Activated gamma-delta T cell (primary cell): ENCODE measurements around the gene ASIC2.

Experiments used
- DNase-seq: peaks from one replicate; lab custom pipeline; 2025; lab: John Stamatoyannopoulos, UW

ASIC2 gene

GRCh38 chr17:33071656-33072055 is 221.4 kb downstream of the ASIC2 start:
- DNase-seq, result no peak

GRCh38 chr17:33057564-33057963 is 235.5 kb downstream of the ASIC2 start:
- no peak for DNase-seq

GRCh38 chr17:33056399-33057146 is 236.5 kb downstream of the ASIC2 start:
- no peak for DNase-seq

- no peak for DNase-seq
Observed at GRCh38 chr17:33055746-33056145, 237.3 kb downstream of the ASIC2 start.

DNA sequence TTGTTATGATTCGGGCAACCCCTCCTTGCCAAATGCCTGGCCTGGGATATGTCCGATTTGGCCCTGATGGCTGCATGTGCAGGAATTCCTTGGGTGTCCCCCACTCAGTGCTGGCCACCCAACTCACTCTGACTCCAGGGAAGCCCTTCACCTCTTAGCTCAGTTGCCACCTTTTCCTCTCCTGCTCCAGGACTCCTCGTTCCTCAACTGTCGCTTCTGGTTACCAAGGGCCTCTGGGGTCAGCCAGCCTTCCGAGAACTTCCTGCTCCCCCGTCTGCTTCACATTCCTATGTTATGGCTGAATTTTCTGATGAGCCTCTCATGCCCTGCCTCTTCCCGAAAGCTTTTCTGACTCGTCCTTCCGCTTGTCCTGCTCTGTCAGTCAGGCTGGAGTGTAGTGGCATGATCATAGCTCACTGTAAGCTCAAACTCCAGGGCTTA is 237.9 kb downstream of the ASIC2 start:
- no peak for DNase-seq

DNA sequence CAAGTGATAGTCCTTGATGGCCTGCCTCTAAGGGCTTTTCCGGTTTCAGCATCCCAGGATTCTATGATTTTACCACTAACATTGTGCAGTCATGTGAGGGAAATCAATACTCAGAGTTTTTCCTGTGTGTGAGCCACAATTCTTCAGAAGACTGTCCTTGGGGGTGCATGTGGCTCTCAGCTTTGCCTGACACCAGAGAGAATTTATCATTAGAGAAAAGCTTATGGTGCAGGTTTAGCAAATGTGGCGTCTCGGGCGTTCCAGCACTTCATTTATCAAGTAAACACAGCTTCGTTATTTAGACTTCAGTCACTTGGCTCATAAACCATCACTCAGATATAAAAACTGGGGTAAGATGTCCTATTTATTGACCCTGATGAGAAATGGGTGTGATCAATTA is 238.7 kb downstream of the ASIC2 start:
- no peak for DNase-seq

- DNase-seq, result no peak
Observed at GRCh38 chr17:33053676-33054075, 239.4 kb downstream of the ASIC2 start.

DNA sequence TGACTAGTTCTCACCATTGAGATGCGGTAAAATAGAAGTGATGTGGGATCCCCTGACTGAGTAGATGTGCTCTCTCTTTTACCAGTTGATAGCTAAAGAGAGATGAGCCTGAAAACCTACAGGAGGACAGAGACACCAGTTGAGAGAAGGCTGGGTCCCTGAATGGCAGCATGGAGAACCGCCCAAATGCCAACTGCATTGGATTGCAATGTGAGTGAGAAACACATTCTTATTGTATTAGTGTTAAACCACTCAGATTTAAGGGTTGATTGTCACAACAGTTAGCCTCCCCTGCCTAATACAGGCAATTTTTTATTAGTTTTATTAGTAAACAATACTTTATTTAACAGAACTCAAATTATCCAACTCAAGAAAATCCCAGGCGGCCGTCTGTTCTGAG is 240.2 kb downstream of the ASIC2 start:
- no peak for DNase-seq

DNA sequence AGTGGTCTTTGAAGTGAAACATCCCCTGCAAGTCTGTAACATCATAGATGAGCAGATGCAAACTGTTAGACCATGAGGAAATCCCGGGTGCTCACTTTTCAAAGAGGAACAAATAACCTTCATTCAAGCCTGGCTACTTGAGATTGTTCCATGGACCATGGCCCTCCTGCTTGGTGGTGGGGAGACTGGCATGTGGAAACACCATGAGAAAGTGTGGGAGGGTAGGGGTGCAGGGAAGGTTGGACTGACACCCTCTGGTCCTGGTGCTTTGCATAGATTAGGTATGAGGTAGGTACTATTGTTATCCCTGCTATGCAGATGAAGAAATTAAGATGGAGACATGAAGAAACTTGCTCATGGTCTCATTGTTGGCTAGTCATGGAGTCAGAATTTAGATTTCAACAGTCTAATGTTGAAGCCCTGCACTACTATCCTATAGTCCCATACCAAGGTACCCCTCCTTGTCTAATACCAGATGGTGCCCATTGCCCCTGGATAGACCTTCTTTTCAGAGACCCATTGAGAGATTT is 242.4 kb downstream of the ASIC2 start:
- no peak for DNase-seq

- no peak for DNase-seq
Observed at GRCh38 chr17:33049781-33050414, 243.2 kb downstream of the ASIC2 start.

- no peak for DNase-seq
Observed at GRCh38 chr17:33046361-33047255, 246.5 kb downstream of the ASIC2 start.

GRCh38 chr17:33045216-33045615 is 247.9 kb downstream of the ASIC2 start:
- no peak for DNase-seq

DNA sequence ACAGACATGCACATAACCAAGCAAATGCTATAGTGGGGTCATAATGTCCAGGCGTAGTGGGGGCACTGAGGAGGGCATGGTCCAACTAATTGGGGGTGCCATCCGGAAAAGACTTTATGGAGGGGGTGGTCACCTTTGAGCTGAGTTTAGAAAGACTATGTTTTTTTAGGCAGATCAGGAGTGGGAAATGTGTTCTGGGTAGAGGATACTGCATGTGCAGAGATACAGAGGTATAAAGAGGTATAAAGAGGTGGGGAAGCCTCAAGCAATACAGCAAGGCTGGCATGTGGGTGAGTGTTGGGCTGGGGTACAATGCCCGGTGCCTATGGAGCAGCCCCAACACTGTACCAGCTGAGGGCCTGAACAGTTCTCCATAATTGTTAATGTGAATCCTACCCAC is 248.3 kb downstream of the ASIC2 start:
- no peak for DNase-seq

- no peak for DNase-seq
Observed at GRCh38 chr17:33040461-33040860, 252.6 kb downstream of the ASIC2 start.

DNA sequence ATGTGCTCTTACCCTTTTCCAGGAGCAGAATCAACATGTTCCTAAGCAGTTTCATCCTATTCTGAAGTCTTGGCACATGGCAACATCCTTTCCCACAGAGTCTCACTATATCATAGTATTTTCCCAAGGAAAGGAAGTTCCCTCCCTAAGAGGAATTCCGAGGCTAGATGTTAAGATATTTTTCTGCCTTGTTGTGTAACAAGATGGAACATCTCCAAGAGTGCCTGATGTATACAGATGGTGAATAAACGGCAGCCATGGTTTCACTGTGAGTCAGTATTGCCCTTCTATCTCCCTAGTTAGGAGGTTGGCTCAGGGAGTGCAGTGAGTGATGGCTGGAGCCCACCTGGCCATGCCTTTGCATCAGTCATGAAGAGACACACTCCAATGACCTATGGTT is 253.2 kb downstream of the ASIC2 start:
- no peak for DNase-seq

GRCh38 chr17:33038740-33039139 is 254.4 kb downstream of the ASIC2 start:
- no peak for DNase-seq

DNA sequence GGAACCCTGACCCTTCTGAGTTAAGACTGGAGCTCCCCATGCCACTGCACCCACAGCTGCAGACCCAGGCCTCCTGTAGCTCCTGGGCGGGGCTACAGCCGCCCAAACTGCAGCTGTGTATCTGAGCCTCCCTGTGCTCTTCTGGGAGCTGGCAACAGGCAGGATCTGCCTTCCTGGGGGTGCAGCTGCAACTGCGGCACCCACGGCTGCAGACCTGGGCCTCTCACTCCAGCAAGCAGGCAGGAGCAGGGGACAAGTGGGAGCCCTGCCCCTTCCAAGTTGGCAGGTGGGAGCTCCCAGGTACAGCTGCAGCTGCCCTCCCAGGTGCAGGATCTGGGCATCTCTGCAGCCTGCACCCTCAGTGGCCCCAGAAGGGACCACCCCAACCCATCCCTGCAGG is 259.9 kb downstream of the ASIC2 start:
- DNase-seq, result no peak

- no peak for DNase-seq
Observed at GRCh38 chr17:33028778-33029177, 264.3 kb downstream of the ASIC2 start.

DNA sequence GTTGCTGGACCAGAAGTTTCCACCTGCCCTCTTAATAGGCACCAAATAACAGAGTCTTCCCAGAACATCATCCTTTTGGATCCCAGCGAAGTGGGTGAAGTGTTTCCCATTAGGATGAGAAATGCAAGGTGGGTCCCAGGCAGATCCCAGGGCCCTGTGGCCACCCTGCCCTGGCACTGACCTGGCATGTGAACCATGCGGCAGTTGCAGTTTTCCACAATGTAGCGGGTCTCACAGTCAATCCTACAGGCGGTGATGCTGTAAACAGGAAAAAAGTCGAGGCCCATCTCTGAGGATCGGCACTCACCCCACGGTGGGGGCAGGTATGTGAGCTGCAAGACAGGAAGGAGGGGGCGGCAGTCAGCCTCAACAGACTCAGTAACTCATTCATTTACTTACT is 265.0 kb downstream of the ASIC2 start:
- no peak for DNase-seq

- DNase-seq, result no peak
Observed at GRCh38 chr17:33024688-33025486, 268.2 kb downstream of the ASIC2 start.

DNA sequence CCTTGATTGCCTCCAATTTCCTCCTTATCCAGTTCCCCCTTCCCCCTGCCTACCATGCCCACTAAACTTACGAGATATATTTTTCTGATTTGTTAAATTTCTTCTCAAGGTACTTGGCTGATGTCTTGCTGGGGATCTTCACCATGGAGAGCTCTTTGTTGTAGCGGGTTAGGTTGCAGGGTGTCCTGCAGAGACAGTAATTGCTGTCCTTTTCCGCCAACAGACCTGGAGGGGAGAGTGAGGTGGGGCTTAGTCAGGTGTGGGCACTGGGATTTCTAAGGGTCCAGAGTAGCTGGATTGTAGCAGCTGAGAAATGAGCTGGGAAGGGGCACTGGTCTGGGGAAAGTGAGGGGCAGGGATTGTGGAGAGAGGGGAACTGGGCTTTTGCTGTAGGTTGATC is 269.3 kb downstream of the ASIC2 start:
- no peak for DNase-seq
